Ectodermal cell (in vitro differentiated cells): ENCODE results near the gene DYRK3.

Source experiments
- H3K27ac ChIP-seq: 2 replicates; pipeline ENCODE4 v1.7.0; 2013; ENCODE audit warnings: mild to moderate bottlenecking, low read depth, low read length; ENCODE audit not compliant: insufficient read depth, poor library complexity, severe bottlenecking
- H3K27me3 ChIP-seq: 2 replicates; pipeline ENCODE4 v1.7.0; 2013; ENCODE audit warnings: mild to moderate bottlenecking, low read length; ENCODE audit not compliant: insufficient read depth, control insufficient read depth, poor library complexity, severe bottlenecking
- H3K36me3 ChIP-seq: one replicate; pipeline ENCODE4 v1.7.0; 2013; ENCODE audit warnings: low read length; ENCODE audit not compliant: control insufficient read depth, insufficient read depth
- H3K4me1 ChIP-seq: one replicate; pipeline ENCODE4 v1.7.0; 2013; ENCODE audit warnings: low read length; ENCODE audit not compliant: control insufficient read depth, insufficient read depth
- H3K4me3 ChIP-seq: 2 replicates; pipeline ENCODE4 v1.7.0; 2013; ENCODE audit warnings: low read depth, low read length, control low read depth; ENCODE audit not compliant: insufficient read depth
- H3K9me3 ChIP-seq: 2 replicates; pipeline ENCODE4 v1.7.0; 2013; ENCODE audit warnings: mild to moderate bottlenecking, low read length, moderate library complexity; ENCODE audit not compliant: control insufficient read depth
- WGBS, 2 experiments: methylation state at CpG; one replicate each; pipeline ENCODE4 v1.1.7; 2013; ENCODE audit warnings: missing lambda C conversion rate in 2 of 2; 5-methylcytosine and 5-hydroxymethylcytosine counted together

The DYRK3 gene

GRCh38 chr1:206658981-206659273, 23.6 kb downstream of the DYRK3 start:
- Histone ChIP-seq H3K9me3 (no peaks in the 10 kb centered on the region), H3K4me3 (no peak overlapping the region), H3K27ac (no peak overlapping the region), H3K36me3 (no peaks in the 10 kb centered on the region), H3K27me3 (peaks cover 30% of the 10 kb centered on the region), H3K4me1 (peaks cover 6% of the 10 kb centered on the region)
- WGBS, 2 experiments = 55 to 61% methylated on average over 7 of the region's 7 CpGs

- no peak overlapping the region for H3K27ac ChIP-seq
- WGBS, 2 experiments = 95 to 97% methylated on average over 4 of the region's 4 CpGs
These were observed 24.8 kb downstream of the DYRK3 start for GRCh38 chr1:206660136-206660535.

GRCh38 chr1:206661161-206661820, 26.0 kb downstream of the DYRK3 start:
- no peak overlapping the region for H3K27ac ChIP-seq
- H3K36me3 ChIP-seq = no peaks in the 10 kb centered on the region
- 91% methylated on average over 11 of the region's 11 CpGs for WGBS, 2 experiments
- no peak overlapping the region for H3K4me3 ChIP-seq
- H3K4me1 ChIP-seq = peaks cover 6% of the 10 kb centered on the region
- H3K9me3 ChIP-seq = no peaks in the 10 kb centered on the region
- H3K27me3 ChIP-seq = peaks cover 31% of the 10 kb centered on the region

More at GRCh38 chr1:206660136-206660535, 24.8 kb downstream of the DYRK3 start:
- H3K27me3 ChIP-seq = peaks cover 31% of the 10 kb centered on the region
- H3K9me3 ChIP-seq = no peaks in the 10 kb centered on the region
- H3K4me1 ChIP-seq = peaks cover 6% of the 10 kb centered on the region
- no peaks in the 10 kb centered on the region for H3K36me3 ChIP-seq
- no peak overlapping the region for H3K4me3 ChIP-seq

GRCh38 chr1:206662396-206663092, 27.2 kb downstream of the DYRK3 start:
- H3K4me1 ChIP-seq = peaks cover 6% of the 10 kb centered on the region
- H3K9me3 ChIP-seq = no peaks in the 10 kb centered on the region
- H3K27ac ChIP-seq = no peak overlapping the region
- no peak overlapping the region for H3K4me3 ChIP-seq
- H3K27me3 ChIP-seq = peaks cover 26% of the 10 kb centered on the region
- no peaks in the 10 kb centered on the region for H3K36me3 ChIP-seq
- 76 to 88% methylated on average over 3 of the region's 3 CpGs for WGBS, 2 experiments

- peaks cover 19% of the 10 kb centered on the region for H3K27me3 ChIP-seq
- peaks cover 6% of the 10 kb centered on the region for H3K4me1 ChIP-seq
- H3K4me3 ChIP-seq = no peak overlapping the region
- no peaks in the 10 kb centered on the region for H3K9me3 ChIP-seq
- H3K27ac ChIP-seq = no peak overlapping the region
- 83 to 85% methylated on average over 5 of the region's 5 CpGs for WGBS, 2 experiments
- H3K36me3 ChIP-seq = no peaks in the 10 kb centered on the region
These were observed 28.0 kb downstream of the DYRK3 start for GRCh38 chr1:206663362-206663761.

GRCh38 chr1:206663832-206664652, 28.7 kb downstream of the DYRK3 start:
- H3K9me3 ChIP-seq = no peaks in the 10 kb centered on the region
- WGBS, 2 experiments = 16 to 18% methylated on average over 20 of the region's 20 CpGs
- H3K27ac ChIP-seq = no peak overlapping the region
- no peaks in the 10 kb centered on the region for H3K36me3 ChIP-seq
- peak overlapping the region; percentile 24 for H3K4me3 ChIP-seq
- peaks cover 19% of the 10 kb centered on the region for H3K27me3 ChIP-seq
- peaks cover 1% of the 10 kb centered on the region for H3K4me1 ChIP-seq

- peaks cover 19% of the 10 kb centered on the region for H3K27me3 ChIP-seq
- no peaks in the 10 kb centered on the region for H3K4me1 ChIP-seq
- no peak overlapping the region for H3K27ac ChIP-seq
- 82 to 83% methylated on average over 6 of the region's 6 CpGs for WGBS, 2 experiments
- no peaks in the 10 kb centered on the region for H3K36me3 ChIP-seq
- no peaks in the 10 kb centered on the region for H3K9me3 ChIP-seq
- no peak overlapping the region for H3K4me3 ChIP-seq
These were observed 29.4 kb downstream of the DYRK3 start for GRCh38 chr1:206664740-206665139.

GRCh38 chr1:206666031-206666561, 30.8 kb downstream of the DYRK3 start:
- Histone ChIP-seq H3K27ac (no peak overlapping the region), H3K36me3 (no peaks in the 10 kb centered on the region), H3K4me1 (peaks cover 4% of the 10 kb centered on the region), H3K9me3 (no peaks in the 10 kb centered on the region), H3K4me3 (no peak overlapping the region), H3K27me3 (peaks cover 19% of the 10 kb centered on the region)
- 95 to 96% methylated on average over 3 of the region's 3 CpGs for WGBS, 2 experiments

GRCh38 chr1:206666954-206667665, 31.8 kb downstream of the DYRK3 start:
- Histone ChIP-seq H3K36me3 (no peaks in the 10 kb centered on the region), H3K9me3 (no peaks in the 10 kb centered on the region), H3K27ac (no peak overlapping the region), H3K4me3 (no peak overlapping the region), H3K4me1 (peaks cover 9% of the 10 kb centered on the region), H3K27me3 (peaks cover 17% of the 10 kb centered on the region)
- WGBS, 2 experiments = 90 to 91% methylated on average over 5 of the region's 5 CpGs
